ENCODE results near the gene AFG1L. TPM values are rescaled to one million over a fixed set of nuclear protein-coding genes. Genes with fewer than 3 reads are reported as not detected.

AFG1L gene
- total RNA-seq, 1 experiment from 2014 or later = 4.9 TPM

DNA sequence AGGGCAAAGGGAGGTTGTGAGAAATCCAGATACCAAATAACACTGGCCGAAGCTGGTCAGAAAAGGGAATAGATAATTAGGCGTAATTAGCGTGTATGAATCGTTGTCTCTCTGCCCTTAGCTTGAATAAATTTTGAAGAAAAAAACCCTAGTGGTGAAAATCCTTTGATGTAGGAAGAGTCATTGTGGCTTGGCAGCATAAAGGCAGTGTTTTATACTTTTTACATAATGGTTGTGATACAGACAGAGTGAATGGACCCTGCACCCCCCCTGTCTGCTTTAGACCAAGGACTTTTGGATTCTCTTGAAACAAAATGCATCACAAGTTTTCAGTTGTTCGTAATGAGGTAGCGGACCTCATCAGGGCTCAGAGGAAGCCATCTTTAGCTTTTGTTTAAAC lies 126.5 kb downstream of the AFG1L start:
- Histone ChIP-seq H2AFZ (ENCODE audit: low read depth, low read length, poor library complexity, severe bottlenecking) (no peak overlapping the region), H3K27ac (ENCODE audit: low read depth, low read length) (no peak overlapping the region), H3K27me3 (ENCODE audit: insufficient read depth, low read length) (no peaks in the 10 kb centered on the region), H3K9me2 (ENCODE audit: insufficient read depth) (no peaks in the 10 kb centered on the region), H3K9ac (ENCODE audit: low read length) (no peak overlapping the region), H3K36me3 (ENCODE audit: control insufficient read depth in 1 of 2, insufficient read depth in 2 of 2, low read length in 2 of 2) (no peaks in the 10 kb centered on the region), H3K9me3 (ENCODE audit: control insufficient read depth in 1 of 2, insufficient read depth in 1 of 2, low read depth in 1 of 2, low read length in 2 of 2) (no peaks in the 10 kb centered on the region), H3K79me2 (ENCODE audit: insufficient read depth, low read length) (no peaks in the 10 kb centered on the region), H3K4me1 (ENCODE audit: control insufficient read depth in 1 of 2, insufficient read depth in 2 of 2, low read length in 2 of 2) (peaks cover 0 to 4% of the 10 kb centered on the region in 2 experiments; a peak in 2 of 4 replicates), H3K4me2 (ENCODE audit: low read length) (no peak overlapping the region), H4K20me1 (ENCODE audit: insufficient read depth) (0 out of 2 replicates have a peak, but pooled peaks cover 4% of the 10 kb centered on the region), H3K4me3 (replicated peaks in 1 of 2; ENCODE audit: low read depth in 1 of 2, low read length in 2 of 2) (no peak overlapping the region)
- CTCF ChIA-PET = interaction anchor here (1.4 kb wide), 1 partner anchor 70 kb away, joined by 3 read pairs; no protein-coding TSS in a partner anchor
- POLR2A ChIA-PET = no interaction called here
- RAD21 ChIA-PET (ENCODE audit: low non-redundant PET in 1 of 2, low total read pairs in 2 of 2, uncharacterized antibody in 2 of 2, unreplicated experiment in 2 of 2) = no interaction called here
- DNase-seq (ENCODE audit: low read depth, low spot score) = no peak
- ATAC-seq = no peak
- intact Hi-C loops (cut with micrococcal nuclease) = no loop called here
- BruUV-seq (replicated peaks) = no TSS peak
- TF ChIP-seq TCF7L2 (IDR thresholded peaks at IDR 0.05; ENCODE audit: borderline replicate concordance, extremely low read depth, insufficient read depth, insufficient read length) (no peak), SP1 (IDR thresholded peaks at IDR 0.05; ENCODE audit: low read depth) (no peak), EZH2 (IDR thresholded peaks at IDR 0.05) (no peak), ZNF274 (IDR thresholded peaks at IDR 0.05; ENCODE audit: low read depth, low read length) (no peak), EGR1 (IDR thresholded peaks at IDR 0.05; ENCODE audit: low read depth) (no peak), CEBPB (IDR thresholded peaks at IDR 0.05; ENCODE audit: low read depth) (no peak), EZH2phosphoT487 (IDR thresholded peaks at IDR 0.05; ENCODE audit: borderline replicate concordance) (no peak), SRF (IDR thresholded peaks at IDR 0.05; ENCODE audit: low read depth) (no peak), POLR2A (IDR thresholded peaks at IDR 0.05; ENCODE audit: borderline replicate concordance, extremely low read depth, insufficient read depth, insufficient read length) (no peak), ELF1 (IDR thresholded peaks at IDR 0.05; ENCODE audit: borderline replicate concordance, low read depth) (no peak)
- TF ChIP-seq, protein P1, sequence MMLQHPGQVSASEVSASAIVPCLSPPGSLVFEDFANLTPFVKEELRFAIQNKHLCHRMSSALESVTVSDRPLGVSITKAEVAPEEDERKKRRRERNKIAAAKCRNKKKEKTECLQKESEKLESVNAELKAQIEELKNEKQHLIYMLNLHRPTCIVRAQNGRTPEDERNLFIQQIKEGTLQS (IDR thresholded peaks at IDR 0.05) = no peak
- TF ChIP-seq, protein P2, sequence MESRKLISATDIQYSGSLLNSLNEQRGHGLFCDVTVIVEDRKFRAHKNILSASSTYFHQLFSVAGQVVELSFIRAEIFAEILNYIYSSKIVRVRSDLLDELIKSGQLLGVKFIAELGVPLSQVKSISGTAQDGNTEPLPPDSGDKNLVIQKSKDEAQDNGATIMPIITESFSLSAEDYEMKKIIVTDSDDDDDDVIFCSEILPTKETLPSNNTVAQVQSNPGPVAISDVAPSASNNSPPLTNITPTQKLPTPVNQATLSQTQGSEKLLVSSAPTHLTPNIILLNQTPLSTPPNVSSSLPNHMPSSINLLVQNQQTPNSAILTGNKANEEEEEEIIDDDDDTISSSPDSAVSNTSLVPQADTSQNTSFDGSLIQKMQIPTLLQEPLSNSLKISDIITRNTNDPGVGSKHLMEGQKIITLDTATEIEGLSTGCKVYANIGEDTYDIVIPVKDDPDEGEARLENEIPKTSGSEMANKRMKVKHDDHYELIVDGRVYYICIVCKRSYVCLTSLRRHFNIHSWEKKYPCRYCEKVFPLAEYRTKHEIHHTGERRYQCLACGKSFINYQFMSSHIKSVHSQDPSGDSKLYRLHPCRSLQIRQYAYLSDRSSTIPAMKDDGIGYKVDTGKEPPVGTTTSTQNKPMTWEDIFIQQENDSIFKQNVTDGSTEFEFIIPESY (IDR thresholded peaks at IDR 0.05; ENCODE audit: extremely low read depth, insufficient replicate concordance, low read length) = no peak

All from HCT116 (cell line).